ENCODE data around the gene FLVCR1. TPM values are rescaled to one million over a fixed set of nuclear protein-coding genes. Genes with fewer than 3 reads are reported as not detected.

FLVCR1 gene
- total RNA-seq, 2 donors from 2014 or later: 47.3 to 49.2 TPM

DNA sequence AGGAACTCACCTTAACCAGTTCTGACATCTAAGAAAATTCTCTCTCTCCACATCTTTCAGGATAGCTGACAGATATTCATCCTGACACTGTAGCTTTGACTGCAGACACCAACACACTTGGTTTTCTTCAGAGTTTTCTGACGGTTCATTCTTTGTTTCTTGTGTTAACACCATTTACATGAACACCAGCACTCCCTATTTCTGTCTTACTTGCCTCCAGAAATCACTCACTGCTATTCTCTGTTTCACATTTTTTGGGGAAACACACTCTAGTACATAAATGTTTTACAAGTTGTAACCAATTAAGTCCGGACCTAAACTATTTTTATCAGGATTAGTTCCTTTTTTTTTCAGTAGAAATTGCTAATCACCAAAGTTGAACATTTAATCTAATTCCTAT lies 15.4 kb downstream of the FLVCR1 start:
- H3K4me3 Mint-ChIP-seq: no peak overlapping the region
- H3K27me3 Mint-ChIP-seq (ENCODE audit: insufficient read depth): no peaks in the 10 kb centered on the region
- H3K4me1 ChIP-seq (ENCODE audit: control insufficient read depth, insufficient read depth, low read length): peaks cover 4% of the 10 kb centered on the region
- no peak overlapping the region for H3K27ac ChIP-seq (ENCODE audit: low read depth, low read length)
- no peaks in the 10 kb centered on the region for H3K9me3 Mint-ChIP-seq
- H3K9ac ChIP-seq (ENCODE audit: extremely low read depth, low read length, poor library complexity, severe bottlenecking): no peak overlapping the region
- no peak overlapping the region for H3K4me3 ChIP-seq (ENCODE audit: low read length)
- H3K4me1 Mint-ChIP-seq: peaks cover 16% of the 10 kb centered on the region
- H3K36me3 ChIP-seq (ENCODE audit: control insufficient read depth, insufficient read depth, low read length): peaks cover 93% of the 10 kb centered on the region
- WGBS, 2 experiments (ENCODE audit: insufficient coverage in 1 of 2, insufficient read length in 1 of 2): 85 to 88% methylated on average over 2 of the region's 2 CpGs
- no peak for DNase-seq
- H3K9me3 ChIP-seq (ENCODE audit: control insufficient read depth, low read length): no peaks in the 10 kb centered on the region
- no peak for TF ChIP-seq CTCF (conservative IDR thresholded peaks at IDR 0.05)
- peak overlapping the region; percentile 65 for H3K27ac Mint-ChIP-seq
- peaks cover 78% of the 10 kb centered on the region for H3K36me3 Mint-ChIP-seq (ENCODE audit: low read depth)
- no peaks in the 10 kb centered on the region for H3K27me3 ChIP-seq (ENCODE audit: control insufficient read depth, insufficient read depth, low read length, poor library complexity, severe bottlenecking)

GRCh38 chr1:212878418-212878817 lies 20.3 kb downstream of the FLVCR1 start:
- peaks cover 83% of the 10 kb centered on the region for H3K36me3 ChIP-seq (ENCODE audit: control insufficient read depth, insufficient read depth, low read length)
- Mint-ChIP-seq H3K9me3 (no peaks in the 10 kb centered on the region), H3K4me1 (peaks cover 15% of the 10 kb centered on the region), H3K27me3 (ENCODE audit: insufficient read depth) (no peaks in the 10 kb centered on the region), H3K27ac (no peak overlapping the region), H3K4me3 (no peak overlapping the region), H3K36me3 (ENCODE audit: low read depth) (peaks cover 73% of the 10 kb centered on the region)
- no peak overlapping the region for H3K4me3 ChIP-seq (ENCODE audit: low read length)
- WGBS, 2 experiments (ENCODE audit: insufficient coverage in 1 of 2, insufficient read length in 1 of 2): 98 to 100% methylated on average over 2 to 6 of the region's 6 CpGs
- no peak for TF ChIP-seq CTCF (conservative IDR thresholded peaks at IDR 0.05)
- H3K27me3 ChIP-seq (ENCODE audit: control insufficient read depth, insufficient read depth, low read length, poor library complexity, severe bottlenecking): no peaks in the 10 kb centered on the region
- no peak overlapping the region for H3K27ac ChIP-seq (ENCODE audit: low read depth, low read length)
- DNase-seq: no peak
- H3K4me1 ChIP-seq (ENCODE audit: control insufficient read depth, insufficient read depth, low read length): peaks cover 7% of the 10 kb centered on the region
- H3K9ac ChIP-seq (ENCODE audit: extremely low read depth, low read length, poor library complexity, severe bottlenecking): no peak overlapping the region
- no peaks in the 10 kb centered on the region for H3K9me3 ChIP-seq (ENCODE audit: control insufficient read depth, low read length)

DNA sequence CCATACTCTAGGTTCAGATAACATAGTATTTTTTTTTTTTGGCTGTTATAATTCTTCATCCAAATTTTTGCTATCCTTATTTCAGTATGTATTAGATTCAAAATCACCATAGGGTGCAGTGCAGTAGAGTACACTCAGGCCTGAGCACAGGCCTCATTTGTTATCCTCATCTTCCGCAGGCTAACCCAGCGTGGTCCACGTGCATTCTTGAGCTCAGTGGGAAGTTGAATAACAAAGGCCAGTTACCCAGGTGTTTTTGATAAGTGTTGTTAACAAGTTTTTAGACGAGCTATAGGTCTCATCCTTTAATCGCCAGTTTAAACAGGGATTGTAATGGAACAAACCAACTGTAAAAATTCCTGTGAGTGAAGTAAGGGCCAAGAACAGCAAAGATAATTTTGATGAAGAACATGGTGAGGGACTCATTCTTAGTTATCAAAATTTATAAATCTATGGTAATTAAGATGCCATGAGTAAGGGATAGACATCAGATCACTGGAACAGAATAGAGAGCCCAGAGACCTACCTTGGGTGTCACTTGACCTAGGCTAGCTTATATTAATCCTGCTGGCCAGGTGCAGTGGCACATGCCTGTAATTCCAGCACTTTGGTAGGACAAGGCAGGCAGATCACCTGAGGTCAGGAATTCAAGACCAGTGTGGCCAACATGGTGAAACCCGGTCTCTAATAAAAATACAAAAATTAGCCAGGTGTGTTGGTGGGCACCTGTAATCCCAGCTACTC lies 22.0 kb downstream of the FLVCR1 start:
- no peak overlapping the region for H3K27ac ChIP-seq (ENCODE audit: low read depth, low read length)
- H3K4me3 ChIP-seq (ENCODE audit: low read length): no peak overlapping the region
- peak; percentile 67 for DNase-seq
- no peaks in the 10 kb centered on the region for H3K9me3 ChIP-seq (ENCODE audit: control insufficient read depth, low read length)
- H3K4me3 Mint-ChIP-seq: no peak overlapping the region
- H3K9me3 Mint-ChIP-seq: no peaks in the 10 kb centered on the region
- H3K27me3 Mint-ChIP-seq (ENCODE audit: insufficient read depth): no peaks in the 10 kb centered on the region
- peaks cover 83% of the 10 kb centered on the region for H3K36me3 ChIP-seq (ENCODE audit: control insufficient read depth, insufficient read depth, low read length)
- peak; percentile 17 for TF ChIP-seq CTCF (conservative IDR thresholded peaks at IDR 0.05)
- no peak overlapping the region for H3K9ac ChIP-seq (ENCODE audit: extremely low read depth, low read length, poor library complexity, severe bottlenecking)
- peaks cover 15% of the 10 kb centered on the region for H3K4me1 Mint-ChIP-seq
- peak overlapping the region; percentile 7 for H3K27ac Mint-ChIP-seq
- 61 to 85% methylated on average over 5 to 6 of the region's 6 CpGs for WGBS, 2 experiments (ENCODE audit: insufficient coverage in 1 of 2, insufficient read length in 1 of 2)
- H3K4me1 ChIP-seq (ENCODE audit: control insufficient read depth, insufficient read depth, low read length): peaks cover 7% of the 10 kb centered on the region
- H3K36me3 Mint-ChIP-seq (ENCODE audit: low read depth): peaks cover 73% of the 10 kb centered on the region
- H3K27me3 ChIP-seq (ENCODE audit: control insufficient read depth, insufficient read depth, low read length, poor library complexity, severe bottlenecking): no peaks in the 10 kb centered on the region
